Sigmoid colon (tissue), 7 donors: ENCODE measurements around the gene CDK2. TPM values are rescaled to one million over a fixed set of nuclear protein-coding genes. Genes with fewer than 3 reads are reported as not detected.

Experiments
- DNase-seq: peaks from one replicate; pipeline ENCODE4 v3.0.0-alpha.2; 2019
- H3K27ac ChIP-seq, 4 donors: fragments of 200-600 bp; sonication (generic); one replicate each; pipeline ENCODE4 v1.5.1; 2016 to 2019; ENCODE audit warnings: mild to moderate bottlenecking in 1 of 4
- H3K27me3 ChIP-seq, 3 donors: fragments of 200-600 bp; sonication (generic); one replicate each; pipeline ENCODE4 v1.5.1; 2019; ENCODE audit warnings: mild to moderate bottlenecking in 1 of 3
- H3K36me3 ChIP-seq, 4 donors: fragments of 200-600 bp; sonication (generic); one replicate each; pipeline ENCODE4 v1.5.1; 2016 to 2019
- H3K4me1 ChIP-seq, 4 donors: fragments of 200-600 bp; sonication (generic); one replicate each; pipeline ENCODE4 v1.5.1; 2017 to 2019
- H3K4me3 ChIP-seq, 4 donors: fragments of 200-600 bp; sonication (generic); one replicate each; pipeline ENCODE4 v1.5.1; 2017 to 2019; ENCODE audit warnings: mild to moderate bottlenecking in 2 of 4, moderate library complexity in 1 of 4
- H3K9me3 ChIP-seq, 4 donors: fragments of 200-600 bp in 3 of 4; sonication (generic) in 3 of 4; one replicate each; pipeline versions ENCODE4 v1.5.1 to v1.6.1; 2013 to 2019
- EP300 ChIP-seq, 4 donors: sonication (generic); formaldehyde crosslinking; IDR thresholded peaks; one replicate each; pipeline ENCODE4 v1.6.1; 2017; ENCODE audit warnings: antibody characterized with exemption in 4 of 4
- POLR2A ChIP-seq, 2 donors: fragments of 450-650 bp; IDR thresholded peaks; one replicate each; pipeline ENCODE4 v1.6.1; 2016; ENCODE audit warnings: antibody characterized with exemption in 2 of 2, mild to moderate bottlenecking in 2 of 2, moderate library complexity in 2 of 2
- POLR2AphosphoS5 ChIP-seq, 4 donors: sonication (generic); formaldehyde crosslinking; IDR thresholded peaks; one replicate each; pipeline ENCODE4 v1.6.1; 2017; ENCODE audit warnings: antibody characterized with exemption in 4 of 4
- WGBS, 2 donors: extraction: QIAGEN DNeasy Blood & Tissue Kit; methylation state at CpG; one replicate each; pipeline ENCODE4 v1.1.7; 2013; 5-methylcytosine and 5-hydroxymethylcytosine counted together
- intact Hi-C: fragments of 100-400 bp; cut with DNase I; formaldehyde crosslinking; loops from one replicate; pipeline ENCODE4 v1.15.1; 2023
- polyA plus RNA-seq, 3 donors: library from polyadenylated mRNA; stranded (reverse); fragments of 200-250 nt; gene quantifications; one replicate each; pipeline ENCODE4 v1.2.3, GENCODE V29; 2013
- total RNA-seq, 4 donors: library from RNA; depleted of rRNA; stranded (reverse); fragments of >200 nt; gene quantifications; one replicate each; pipeline ENCODE4 v1.1.0, GENCODE V29; 2016
- TF ChIP-seq, protein P1 (sequence below), 4 experiments: fragments of 450-650 bp in 3 of 4; fragments of 200-600 bp in 1 of 4; IDR thresholded peaks; one replicate each; pipeline ENCODE4 v1.5.1; 2016 to 2019; ENCODE audit warnings: antibody characterized with exemption in 4 of 4, mild to moderate bottlenecking in 3 of 4, moderate library complexity in 2 of 4
- donor health status: healthy with polysubstance abuse.
- donor health status: Bipolar disorder and iron deficiency.
- donor health status: healthy.

CDK2 gene
- total and polyA plus RNA-seq, 7 donors = 7.2 to 27.7 (median 18.0) TPM

DNA sequence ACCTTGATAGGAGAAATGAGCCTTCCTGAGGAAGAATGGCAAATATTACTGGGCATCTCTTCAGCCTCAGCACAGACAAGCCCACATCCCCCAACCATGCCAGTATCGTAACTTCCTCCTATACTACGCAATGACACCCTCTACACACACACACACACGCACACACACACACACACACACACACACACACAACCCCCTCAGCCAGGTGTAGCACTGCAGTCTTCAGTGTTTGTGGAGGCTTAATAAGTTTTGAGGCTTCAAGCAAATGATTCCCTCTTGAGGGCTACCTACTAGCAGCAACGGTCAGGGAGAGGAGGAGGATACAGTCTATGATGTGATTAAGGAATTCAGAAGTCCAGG is 34.1 kb upstream of the CDK2 start:
- peak overlapping the region; percentile 41 to 87 (median 78) for H3K4me3 ChIP-seq
- TF ChIP-seq, protein P1, sequence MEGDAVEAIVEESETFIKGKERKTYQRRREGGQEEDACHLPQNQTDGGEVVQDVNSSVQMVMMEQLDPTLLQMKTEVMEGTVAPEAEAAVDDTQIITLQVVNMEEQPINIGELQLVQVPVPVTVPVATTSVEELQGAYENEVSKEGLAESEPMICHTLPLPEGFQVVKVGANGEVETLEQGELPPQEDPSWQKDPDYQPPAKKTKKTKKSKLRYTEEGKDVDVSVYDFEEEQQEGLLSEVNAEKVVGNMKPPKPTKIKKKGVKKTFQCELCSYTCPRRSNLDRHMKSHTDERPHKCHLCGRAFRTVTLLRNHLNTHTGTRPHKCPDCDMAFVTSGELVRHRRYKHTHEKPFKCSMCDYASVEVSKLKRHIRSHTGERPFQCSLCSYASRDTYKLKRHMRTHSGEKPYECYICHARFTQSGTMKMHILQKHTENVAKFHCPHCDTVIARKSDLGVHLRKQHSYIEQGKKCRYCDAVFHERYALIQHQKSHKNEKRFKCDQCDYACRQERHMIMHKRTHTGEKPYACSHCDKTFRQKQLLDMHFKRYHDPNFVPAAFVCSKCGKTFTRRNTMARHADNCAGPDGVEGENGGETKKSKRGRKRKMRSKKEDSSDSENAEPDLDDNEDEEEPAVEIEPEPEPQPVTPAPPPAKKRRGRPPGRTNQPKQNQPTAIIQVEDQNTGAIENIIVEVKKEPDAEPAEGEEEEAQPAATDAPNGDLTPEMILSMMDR (IDR thresholded peaks at IDR 0.05) = no peak
- TF ChIP-seq POLR2AphosphoS5 (IDR thresholded peaks at IDR 0.05) (no peak), EP300 (IDR thresholded peaks at IDR 0.05) (no peak), POLR2A (IDR thresholded peaks at IDR 0.05) (no peak)
- H3K36me3 ChIP-seq = peaks cover 0 to 3% (median 0%) of the 10 kb centered on the region in 4 donors
- 3 to 4% methylated on average over 4 of the region's 4 CpGs for WGBS, 2 donors
- peaks cover 0 to 54% (median 40%) of the 10 kb centered on the region in 4 donors for H3K4me1 ChIP-seq
- DNase-seq = no peak
- intact Hi-C loops = no loop called here
- no peaks in the 10 kb centered on the region for H3K27me3 ChIP-seq
- peak overlapping the region; percentile 85 to 98 (median 86) for H3K27ac ChIP-seq
- H3K9me3 ChIP-seq = no peaks in the 10 kb centered on the region

GRCh38 chr12:55933169-55933798 is 33.3 kb upstream of the CDK2 start:
- DNase-seq = no peak
- H3K4me3 ChIP-seq = peak overlapping the region in 1 of 4 donors; percentile 87
- H3K36me3 ChIP-seq = peaks cover 0 to 3% (median 0%) of the 10 kb centered on the region in 4 donors
- H3K27me3 ChIP-seq = no peaks in the 10 kb centered on the region
- TF ChIP-seq POLR2AphosphoS5 (IDR thresholded peaks at IDR 0.05) (peak in 1 of 4 donors; percentile 62), EP300 (IDR thresholded peaks at IDR 0.05) (no peak), POLR2A (IDR thresholded peaks at IDR 0.05) (peak in 1 of 2 donors; percentile 12)
- TF ChIP-seq, protein P1 (IDR thresholded peaks at IDR 0.05) = no peak
- WGBS, 2 donors = 25 to 56% methylated on average over 7 of the region's 7 CpGs
- H3K4me1 ChIP-seq = peaks cover 0 to 48% (median 35%) of the 10 kb centered on the region in 4 donors
- no peaks in the 10 kb centered on the region for H3K9me3 ChIP-seq
- intact Hi-C loops = no loop called here
- H3K27ac ChIP-seq = peak overlapping the region in 2 of 4 donors; percentile 15 to 98

DNA sequence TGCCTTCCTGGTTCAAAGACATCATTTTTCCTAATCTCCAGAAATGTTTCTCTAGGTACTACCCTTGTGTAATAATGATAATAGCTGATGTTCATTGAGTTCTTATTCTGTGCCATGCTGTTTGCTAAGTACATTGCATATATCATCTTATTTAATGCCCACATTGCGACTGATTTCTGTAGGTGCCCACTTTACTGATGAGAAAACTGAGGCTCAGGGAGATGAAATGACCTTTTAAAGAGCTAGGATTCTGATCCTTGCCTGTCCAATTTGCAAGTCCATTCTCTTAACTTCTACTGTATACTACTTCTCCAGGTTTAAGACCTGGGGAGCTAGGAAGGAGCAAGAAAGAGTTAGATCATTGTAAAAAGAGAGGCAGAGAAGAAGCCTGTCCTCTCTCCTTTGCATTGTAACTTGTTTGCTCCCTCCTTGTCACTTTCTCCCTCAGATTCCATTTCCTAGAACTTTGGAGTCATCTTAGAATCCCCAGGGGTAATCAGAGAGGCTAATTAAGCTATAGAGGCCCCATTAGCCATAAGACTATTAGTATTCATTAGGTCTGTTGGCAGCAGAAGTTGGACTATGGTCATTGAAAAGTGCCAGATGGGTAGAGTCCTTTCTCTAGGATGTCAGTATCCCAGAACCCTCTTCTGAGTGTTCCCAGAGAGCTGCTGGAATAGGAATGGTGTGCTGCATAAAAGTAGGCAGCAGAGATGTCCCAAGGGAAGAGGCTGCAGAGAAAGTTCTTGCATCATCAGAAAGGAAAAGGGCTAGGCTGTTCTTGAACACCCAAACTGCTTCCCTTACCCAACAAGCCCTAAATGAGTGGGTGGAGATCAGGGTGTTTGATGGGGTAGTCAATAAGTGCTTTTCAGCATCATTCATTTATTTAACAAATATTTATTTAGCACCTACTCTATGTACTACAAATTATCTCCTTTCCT is 32.6 kb upstream of the CDK2 start:
- intact Hi-C loops = no loop called here
- WGBS, 2 donors = 94 to 96% methylated on average over 1 of the region's 1 CpG
- no peak overlapping the region for H3K4me3 ChIP-seq
- H3K9me3 ChIP-seq = no peaks in the 10 kb centered on the region
- H3K27ac ChIP-seq = no peak overlapping the region
- no peak for DNase-seq
- TF ChIP-seq, protein P1 (IDR thresholded peaks at IDR 0.05) = no peak
- TF ChIP-seq EP300 (IDR thresholded peaks at IDR 0.05) (no peak), POLR2AphosphoS5 (IDR thresholded peaks at IDR 0.05) (no peak), POLR2A (IDR thresholded peaks at IDR 0.05) (no peak)
- no peaks in the 10 kb centered on the region for H3K27me3 ChIP-seq
- peaks cover 0 to 40% (median 28%) of the 10 kb centered on the region in 4 donors for H3K4me1 ChIP-seq
- peaks cover 0 to 3% (median 0%) of the 10 kb centered on the region in 4 donors for H3K36me3 ChIP-seq

DNA sequence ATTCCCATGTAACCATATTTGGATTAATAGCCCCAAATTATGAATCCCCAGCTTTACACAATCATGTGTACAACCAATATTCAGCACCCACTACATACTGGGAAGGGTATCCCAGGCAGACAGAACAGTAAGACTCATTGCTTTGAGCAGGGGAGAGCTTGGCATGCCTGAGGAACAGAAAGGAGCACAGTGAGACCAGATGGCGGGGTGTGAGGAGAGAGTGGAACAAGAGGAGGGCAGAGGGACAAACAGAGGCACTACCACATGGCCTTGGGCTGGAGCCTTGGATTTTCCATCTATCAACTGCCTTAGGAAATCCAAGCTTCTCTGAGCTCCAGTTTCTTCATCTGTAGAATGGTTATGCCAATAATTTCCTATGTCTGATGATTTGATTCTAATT is 31.9 kb upstream of the CDK2 start:
- peaks cover 0 to 34% (median 24%) of the 10 kb centered on the region in 4 donors for H3K4me1 ChIP-seq
- H3K9me3 ChIP-seq = no peaks in the 10 kb centered on the region
- DNase-seq = no peak
- H3K36me3 ChIP-seq = peaks cover 0 to 3% (median 0%) of the 10 kb centered on the region in 4 donors
- intact Hi-C loops = no loop called here
- 82 to 96% methylated on average over 1 of the region's 1 CpG for WGBS, 2 donors
- TF ChIP-seq, protein P1 (IDR thresholded peaks at IDR 0.05) = no peak
- TF ChIP-seq EP300 (IDR thresholded peaks at IDR 0.05) = no peak
- no peak for TF ChIP-seq POLR2A (IDR thresholded peaks at IDR 0.05)
- no peak for TF ChIP-seq POLR2AphosphoS5 (IDR thresholded peaks at IDR 0.05)
- H3K27me3 ChIP-seq = no peaks in the 10 kb centered on the region
- H3K4me3 ChIP-seq = no peak overlapping the region
- H3K27ac ChIP-seq = no peak overlapping the region
